Transverse colon (tissue), 4 donors: Measurements from ENCODE around the gene KRT32. TPM values are rescaled to one million over a fixed set of nuclear protein-coding genes. Genes with fewer than 3 reads are reported as not detected.

ENCODE experiments used
- DNase-seq: peaks from one replicate; pipeline ENCODE4 v3.0.0-alpha.2; 2019
- H3K27ac ChIP-seq, 4 donors: fragments of 200-600 bp; sonication (generic); 2 replicates each; pipeline ENCODE4 v1.5.1; 2016 to 2018; ENCODE audit warnings: inconsistent platforms in 4 of 4
- H3K27me3 ChIP-seq: fragments of 200-600 bp; sonication (generic); 2 replicates; pipeline ENCODE4 v1.5.1; 2017; ENCODE audit warnings: inconsistent platforms
- H3K36me3 ChIP-seq, 4 donors: fragments of 200-600 bp; sonication (generic); 2 replicates each; pipeline ENCODE4 v1.5.1; 2017 to 2019; ENCODE audit warnings: inconsistent platforms in 4 of 4
- H3K4me1 ChIP-seq, 4 donors: fragments of 200-600 bp; sonication (generic); 2 replicates each; pipeline ENCODE4 v1.5.1; 2017 to 2020; ENCODE audit warnings: inconsistent platforms in 4 of 4
- H3K4me3 ChIP-seq, 4 donors: fragments of 200-600 bp; sonication (generic); 1 replicate in 1 of 4; 2 replicates in 3 of 4; pipeline versions ENCODE4 v1.5.1 to v1.6.1; 2017 to 2019; ENCODE audit warnings: inconsistent platforms in 4 of 4
- H3K9me3 ChIP-seq, 2 donors: fragments of 200-600 bp; sonication (generic); 2 replicates each; pipeline ENCODE4 v1.5.1; 2017 to 2019; ENCODE audit warnings: inconsistent platforms in 2 of 2
- CTCF ChIP-seq, 5 experiments: fragments of 200-600 bp in 3 of 5; fragments of 450-650 bp in 2 of 5; sonication (generic) in 3 of 5; IDR thresholded peaks; 1 replicate in 2 of 5; 2 replicates in 3 of 5; pipeline ENCODE4 v1.5.1; 2016 to 2017; ENCODE audit warnings: antibody characterized with exemption in 5 of 5, inconsistent platforms in 3 of 5, mild to moderate bottlenecking in 2 of 5, moderate library complexity in 1 of 5
- EP300 ChIP-seq: sonication (generic); formaldehyde crosslinking; IDR thresholded peaks from one replicate; pipeline ENCODE4 v1.6.1; 2017; ENCODE audit warnings: antibody characterized with exemption, low read depth
- POLR2A ChIP-seq: fragments of 450-650 bp; IDR thresholded peaks from one replicate; pipeline ENCODE4 v1.6.1; 2016; ENCODE audit warnings: antibody characterized with exemption, mild to moderate bottlenecking, moderate library complexity
- POLR2AphosphoS5 ChIP-seq, 3 donors: sonication (generic); formaldehyde crosslinking; IDR thresholded peaks; one replicate each; pipeline ENCODE4 v1.6.1; 2016; ENCODE audit warnings: antibody characterized with exemption in 3 of 3
- WGBS, 2 donors: methylation state at CpG; one replicate each; pipeline ENCODE4 v1.1.5; 2018; ENCODE audit warnings: low coverage in 1 of 2; 5-methylcytosine and 5-hydroxymethylcytosine counted together
- in situ Hi-C, 4 donors: fragments of 200-750 bp; cut with MboI; loops; one replicate each; pipeline versions ENCODE4 v1.15.0 to v1.15.1; 2017; ENCODE audit warnings: low sequenced_read_pairs in 3 of 4, low pct_ligation_motif_present in 1 of 4, low pct_unique_long_range_greater_than_20kb in 1 of 4
- intact Hi-C: fragments of 100-400 bp; cut with DNase I; formaldehyde crosslinking; loops from one replicate; pipeline ENCODE4 v1.15.1; 2023; ENCODE audit warnings: low total_unique reads
- small RNA-seq, 4 donors: library from RNA; depleted of rRNA; stranded (forward); fragments of <200 nt; gene quantifications; one replicate each; pipeline ENCODE3, GENCODE V24; 2016
- total RNA-seq, 4 donors: library from RNA; depleted of rRNA; stranded (reverse); fragments of >200 nt; gene quantifications; one replicate each; pipeline ENCODE4 v1.1.0, GENCODE V29; 2016

Gene KRT32
- total RNA-seq, 4 donors from 2014 or later = not detected

- intact Hi-C loops = no loop called here
- in situ Hi-C loops = no loop called here
- H3K9me3 ChIP-seq = no peaks in the 10 kb centered on the region
- H3K27ac ChIP-seq = no peak overlapping the region
- DNase-seq = no peak
- no peaks in the 10 kb centered on the region for H3K27me3 ChIP-seq
- H3K4me3 ChIP-seq = no peak overlapping the region
- H3K36me3 ChIP-seq = no peaks in the 10 kb centered on the region
- H3K4me1 ChIP-seq = no peaks in the 10 kb centered on the region
- no peak for TF ChIP-seq EP300
- no peak for TF ChIP-seq POLR2A
- no peak for TF ChIP-seq POLR2AphosphoS5 (IDR thresholded peaks at IDR 0.05)
- TF ChIP-seq CTCF (IDR thresholded peaks at IDR 0.05) = no peak
- WGBS, 2 donors = 72 to 81% methylated on average over 2 to 4 of the region's 4 CpGs
Observed at GRCh38 chr17:41415411-41415810, 51.8 kb downstream of the KRT32 start.

DNA sequence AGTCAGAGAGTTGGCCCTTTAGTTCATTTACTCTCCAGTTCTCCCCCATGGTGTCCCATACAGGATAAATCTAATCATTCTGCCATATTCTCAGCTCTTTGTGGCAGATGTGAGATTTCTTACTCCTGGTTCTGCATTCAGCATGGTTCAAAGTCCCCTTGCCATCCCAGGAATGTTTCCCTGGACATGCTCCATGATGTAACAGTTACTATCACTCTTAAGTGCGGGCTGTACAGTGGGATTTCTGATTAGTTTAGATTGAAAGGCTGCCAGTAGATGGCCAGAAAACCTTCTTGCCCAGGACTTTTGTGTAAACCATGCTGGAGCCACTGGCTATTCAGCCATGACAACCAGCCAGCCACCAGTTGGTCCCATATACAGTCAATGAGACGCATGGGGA, 53.2 kb downstream of the KRT32 start:
- no peak for DNase-seq
- Histone ChIP-seq H3K9me3 (no peaks in the 10 kb centered on the region), H3K27ac (no peak overlapping the region), H3K4me3 (no peak overlapping the region), H3K4me1 (no peaks in the 10 kb centered on the region), H3K36me3 (no peaks in the 10 kb centered on the region), H3K27me3 (no peaks in the 10 kb centered on the region)
- in situ Hi-C loops = no loop called here
- TF ChIP-seq EP300 (no peak), POLR2A (no peak), CTCF (IDR thresholded peaks at IDR 0.05) (no peak), POLR2AphosphoS5 (IDR thresholded peaks at IDR 0.05) (no peak)
- intact Hi-C loops = no loop called here
- WGBS, 2 donors = 80 to 95% methylated on average over 1 to 2 of the region's 2 CpGs

GRCh38 chr17:41413353-41413957, 53.7 kb downstream of the KRT32 start:
- Histone ChIP-seq H3K27me3 (no peaks in the 10 kb centered on the region), H3K36me3 (no peaks in the 10 kb centered on the region), H3K4me3 (no peak overlapping the region), H3K4me1 (no peaks in the 10 kb centered on the region), H3K27ac (no peak overlapping the region), H3K9me3 (no peaks in the 10 kb centered on the region)
- in situ Hi-C loops (no loop called here), intact Hi-C loops (no loop called here)
- TF ChIP-seq EP300 (no peak), CTCF (IDR thresholded peaks at IDR 0.05) (no peak), POLR2AphosphoS5 (IDR thresholded peaks at IDR 0.05) (no peak), POLR2A (no peak)
- DNase-seq = no peak
- WGBS, 2 donors = 64% methylated on average over 5 of the region's 5 CpGs; no CpG with 5 or more reads in 1 of the 2 donors

GRCh38 chr17:41411072-41411840, 55.9 kb downstream of the KRT32 start:
- H3K36me3 ChIP-seq = no peaks in the 10 kb centered on the region
- WGBS, 2 donors = 91 to 96% methylated on average over 5 to 20 of the region's 20 CpGs
- no peaks in the 10 kb centered on the region for H3K27me3 ChIP-seq
- no peak overlapping the region for H3K4me3 ChIP-seq
- H3K9me3 ChIP-seq = no peaks in the 10 kb centered on the region
- no peaks in the 10 kb centered on the region for H3K4me1 ChIP-seq
- DNase-seq = no peak
- TF ChIP-seq POLR2A = no peak
- no peak for TF ChIP-seq POLR2AphosphoS5 (IDR thresholded peaks at IDR 0.05)
- no peak for TF ChIP-seq EP300
- no peak for TF ChIP-seq CTCF (IDR thresholded peaks at IDR 0.05)
- intact Hi-C loops (no loop called here), in situ Hi-C loops (no loop called here)
- H3K27ac ChIP-seq = no peak overlapping the region

Small RNA genes within 50 kb of the gene (small RNA-seq; reads per million reads assigned to genes)
- 0 to 0.28 (median 0.07) reads per million in 4 donors for gene RNU2-32P

Other genes with a start within 250 kb of the KRT32 start
- not detected for gene KRTAP9-2, start 240.7 kb downstream of the KRT32 start, total RNA-seq
- not detected for gene KRTAP9-3, start 234.9 kb downstream of the KRT32 start, total RNA-seq
- not detected for gene KRTAP9-8, start 229.4 kb downstream of the KRT32 start, total RNA-seq
- gene KRTAP9-4, start 217.7 kb downstream of the KRT32 start, total RNA-seq = not detected
- gene KRTAP9-9, start 212.0 kb downstream of the KRT32 start, total RNA-seq = not detected
- not detected for gene KRTAP9-6, start 202.0 kb downstream of the KRT32 start, total RNA-seq
- gene KRTAP9-7, start 191.7 kb downstream of the KRT32 start, total RNA-seq = not detected
- not detected for gene KRTAP29-1, start 164.5 kb downstream of the KRT32 start, total RNA-seq
- gene KRTAP16-1, start 158.1 kb downstream of the KRT32 start, total RNA-seq = not detected
- gene KRTAP17-1, start 151.7 kb downstream of the KRT32 start, total RNA-seq = not detected
- gene KRT33A, start 116.6 kb downstream of the KRT32 start, total RNA-seq = not detected
- gene KRT33B, start 97.6 kb downstream of the KRT32 start, total RNA-seq = not detected
- gene KRT34, start 85.1 kb downstream of the KRT32 start, total RNA-seq = not detected
- gene KRT31, start 69.8 kb downstream of the KRT32 start, total RNA-seq = not detected
- gene KRT37, start 42.8 kb downstream of the KRT32 start, total RNA-seq = not detected
- gene KRT38, start 26.4 kb downstream of the KRT32 start, total RNA-seq = not detected
- not detected for gene KRT35, start 13.8 kb upstream of the KRT32 start, total RNA-seq
- gene KRT36, start 22.5 kb upstream of the KRT32 start, total RNA-seq = not detected
- gene KRT13, start 38.2 kb upstream of the KRT32 start, total RNA-seq = under 1 TPM in 1 of 4 donors, not detected in 3; 0.27 TPM
- 10 to 100 TPM in 1 of 4 donors, 1 to 10 TPM in 2, under 1 TPM in 1; 0.80 to 17.6 (median 7.4) TPM for gene KRT15, start 51.5 kb upstream of the KRT32 start, total RNA-seq
- 1,000 to 10,000 TPM in 3 of 4 donors, 100 to 1,000 TPM in 1; 788 to 3,666 (median 2,734) TPM for gene KRT19, start 60.9 kb upstream of the KRT32 start, total RNA-seq
- gene KRT9, start 104.7 kb upstream of the KRT32 start, total RNA-seq = not detected
- gene KRT14, start 119.5 kb upstream of the KRT32 start, total RNA-seq = under 1 TPM in 2 of 4 donors, not detected in 2; 0.32 to 0.68 TPM
- under 1 TPM in 1 of 4 donors, not detected in 3; 0.79 TPM for gene KRT16, start 145.4 kb upstream of the KRT32 start, total RNA-seq
- 10 to 100 TPM in 1 of 4 donors, not detected in 3; 37.6 TPM for gene KRT17, start 157.2 kb upstream of the KRT32 start, total RNA-seq
- gene EIF1, start 221.5 kb upstream of the KRT32 start, total RNA-seq = 100 to 1,000 TPM in 3 of 4 donors, 10 to 100 TPM in 1; 93.3 to 520 (median 241) TPM
- gene GAST, start 244.9 kb upstream of the KRT32 start, total RNA-seq = not detected